ENCODE results near the gene KLHL29. TPM values are rescaled to one million over a fixed set of nuclear protein-coding genes. Genes with fewer than 3 reads are reported as not detected.

The KLHL29 gene
- total and polyA plus RNA-seq, 4 experiments from 2014 or later: 0.24 to 2.4 (median 1.9) TPM; not detected in 1

- no peaks in the 10 kb centered on the region for H3K27me3 ChIP-seq (ENCODE audit: insufficient read depth, low read length)
- intact Hi-C loops (cut with micrococcal nuclease): no loop called here
- ChIA-PET CTCF (ENCODE audit: partially characterized antibody) (no interaction called here), POLR2A (ENCODE audit: partially characterized antibody) (no interaction called here)
- Mint-ChIP-seq H3K36me3 (no peaks in the 10 kb centered on the region), H3K9me3 (no peaks in the 10 kb centered on the region), H3K4me3 (no peak overlapping the region), H3K4me1 (no peaks in the 10 kb centered on the region), H3K27ac (no peak overlapping the region), H3K27me3 (no peaks in the 10 kb centered on the region)
- no peaks in the 10 kb centered on the region for H3K4me1 ChIP-seq (ENCODE audit: insufficient read depth, low read length)
- no peak overlapping the region for H3K4me3 ChIP-seq (ENCODE audit: low read length in 2 of 2)
- H3K36me3 ChIP-seq (ENCODE audit: insufficient read depth, low read length): no peaks in the 10 kb centered on the region
- no peak for DNase-seq
- H3K27ac ChIP-seq (ENCODE audit: low read depth, low read length): no peak overlapping the region
- H3K9me3 ChIP-seq (ENCODE audit: control insufficient read depth in 1 of 2, low read length in 2 of 2): no peaks in the 10 kb centered on the region
Measured at GRCh38 chr2:23508066-23508390, 123.0 kb downstream of the KLHL29 start.

GRCh38 chr2:23509103-23509502 lies 124.1 kb downstream of the KLHL29 start:
- no peaks in the 10 kb centered on the region for H3K27me3 Mint-ChIP-seq
- POLR2A ChIA-PET (ENCODE audit: partially characterized antibody): no interaction called here
- peak overlapping the region in 1 of 7 donors; percentile 8 for H3K27ac Mint-ChIP-seq
- H3K4me1 Mint-ChIP-seq: no peaks in the 10 kb centered on the region
- Histone ChIP-seq H3K9me3 (ENCODE audit: control insufficient read depth in 1 of 2, low read length in 2 of 2) (no peaks in the 10 kb centered on the region), H3K27me3 (ENCODE audit: insufficient read depth, low read length) (no peaks in the 10 kb centered on the region), H3K4me1 (ENCODE audit: insufficient read depth, low read length) (no peaks in the 10 kb centered on the region), H3K36me3 (ENCODE audit: insufficient read depth, low read length) (no peaks in the 10 kb centered on the region), H3K27ac (ENCODE audit: low read depth, low read length) (no peak overlapping the region), H3K4me3 (ENCODE audit: low read length in 2 of 2) (no peak overlapping the region)
- intact Hi-C loops (cut with micrococcal nuclease): no loop called here
- no peaks in the 10 kb centered on the region for H3K9me3 Mint-ChIP-seq
- CTCF ChIA-PET (ENCODE audit: partially characterized antibody): interaction anchor here (0.6 kb wide), 1 partner anchor 202 kb away, joined by 4 read pairs; no protein-coding TSS in a partner anchor
- no peak overlapping the region for H3K4me3 Mint-ChIP-seq
- DNase-seq: no peak
- H3K36me3 Mint-ChIP-seq: no peaks in the 10 kb centered on the region

- Histone ChIP-seq H3K27ac (ENCODE audit: low read depth, low read length) (no peak overlapping the region), H3K4me3 (ENCODE audit: low read length in 2 of 2) (no peak overlapping the region), H3K4me1 (ENCODE audit: insufficient read depth, low read length) (no peaks in the 10 kb centered on the region), H3K36me3 (ENCODE audit: insufficient read depth, low read length) (no peaks in the 10 kb centered on the region), H3K27me3 (ENCODE audit: insufficient read depth, low read length) (no peaks in the 10 kb centered on the region), H3K9me3 (ENCODE audit: control insufficient read depth in 1 of 2, low read length in 2 of 2) (no peaks in the 10 kb centered on the region)
- ChIA-PET POLR2A (ENCODE audit: partially characterized antibody) (no interaction called here), CTCF (ENCODE audit: partially characterized antibody) (no interaction called here)
- Mint-ChIP-seq H3K4me1 (no peaks in the 10 kb centered on the region), H3K27me3 (peaks cover under 1% of the 10 kb centered on the region in 2 donors), H3K9me3 (no peaks in the 10 kb centered on the region), H3K4me3 (no peak overlapping the region), H3K36me3 (no peaks in the 10 kb centered on the region), H3K27ac (no peak overlapping the region)
- intact Hi-C loops (cut with micrococcal nuclease): no loop called here
- DNase-seq: no peak
Measured at GRCh38 chr2:23509596-23510292, 124.8 kb downstream of the KLHL29 start.

- Histone ChIP-seq H3K4me1 (ENCODE audit: insufficient read depth, low read length) (no peaks in the 10 kb centered on the region), H3K9me3 (ENCODE audit: control insufficient read depth in 1 of 2, low read length in 2 of 2) (no peaks in the 10 kb centered on the region), H3K27me3 (ENCODE audit: insufficient read depth, low read length) (no peaks in the 10 kb centered on the region), H3K27ac (ENCODE audit: low read depth, low read length) (no peak overlapping the region), H3K4me3 (ENCODE audit: low read length in 2 of 2) (no peak overlapping the region), H3K36me3 (ENCODE audit: insufficient read depth, low read length) (no peaks in the 10 kb centered on the region)
- no peaks in the 10 kb centered on the region for H3K36me3 Mint-ChIP-seq
- intact Hi-C loops (cut with micrococcal nuclease): no loop called here
- no peaks in the 10 kb centered on the region for H3K9me3 Mint-ChIP-seq
- H3K4me1 Mint-ChIP-seq: no peaks in the 10 kb centered on the region
- peaks cover 1 to 2% of the 10 kb centered on the region in 2 donors for H3K27me3 Mint-ChIP-seq
- no peak for DNase-seq
- no peak overlapping the region for H3K4me3 Mint-ChIP-seq
- ChIA-PET POLR2A (ENCODE audit: partially characterized antibody) (no interaction called here), CTCF (ENCODE audit: partially characterized antibody) (interaction anchor here (1.2 kb wide), 1 partner anchor 17 kb away, joined by 3 read pairs; no protein-coding TSS in a partner anchor)
- no peak overlapping the region for H3K27ac Mint-ChIP-seq
Measured at GRCh38 chr2:23510471-23510870, 125.5 kb downstream of the KLHL29 start.

- H3K36me3 ChIP-seq (ENCODE audit: insufficient read depth, low read length): no peaks in the 10 kb centered on the region
- H3K27ac ChIP-seq (ENCODE audit: low read depth, low read length): no peak overlapping the region
- H3K4me1 Mint-ChIP-seq: no peaks in the 10 kb centered on the region
- no peaks in the 10 kb centered on the region for H3K9me3 ChIP-seq (ENCODE audit: control insufficient read depth in 1 of 2, low read length in 2 of 2)
- peaks cover 1 to 4% of the 10 kb centered on the region in 2 donors for H3K27me3 Mint-ChIP-seq
- H3K36me3 Mint-ChIP-seq: no peaks in the 10 kb centered on the region
- H3K4me1 ChIP-seq (ENCODE audit: insufficient read depth, low read length): no peaks in the 10 kb centered on the region
- intact Hi-C loops (cut with micrococcal nuclease): no loop called here
- CTCF ChIA-PET (ENCODE audit: partially characterized antibody): no interaction called here
- POLR2A ChIA-PET (ENCODE audit: partially characterized antibody): interaction anchor here (0.6 kb wide), 1 partner anchor 35 kb away, joined by 3 read pairs; no protein-coding TSS in a partner anchor
- no peak for DNase-seq
- H3K4me3 Mint-ChIP-seq: no peak overlapping the region
- no peaks in the 10 kb centered on the region for H3K9me3 Mint-ChIP-seq
- H3K27me3 ChIP-seq (ENCODE audit: insufficient read depth, low read length): no peaks in the 10 kb centered on the region
- no peak overlapping the region for H3K27ac Mint-ChIP-seq
- H3K4me3 ChIP-seq (ENCODE audit: low read length in 2 of 2): no peak overlapping the region
Measured at GRCh38 chr2:23512778-23513177, 127.8 kb downstream of the KLHL29 start.

GRCh38 chr2:23513245-23513871 lies 128.4 kb downstream of the KLHL29 start:
- ChIA-PET CTCF (ENCODE audit: partially characterized antibody) (no interaction called here), POLR2A (ENCODE audit: partially characterized antibody) (no interaction called here)
- Mint-ChIP-seq H3K27ac (no peak overlapping the region), H3K4me3 (no peak overlapping the region), H3K9me3 (no peaks in the 10 kb centered on the region), H3K36me3 (no peaks in the 10 kb centered on the region), H3K27me3 (peaks cover 1 to 4% of the 10 kb centered on the region in 2 donors), H3K4me1 (no peaks in the 10 kb centered on the region)
- no peaks in the 10 kb centered on the region for H3K9me3 ChIP-seq (ENCODE audit: control insufficient read depth in 1 of 2, low read length in 2 of 2)
- no peaks in the 10 kb centered on the region for H3K36me3 ChIP-seq (ENCODE audit: insufficient read depth, low read length)
- no peaks in the 10 kb centered on the region for H3K4me1 ChIP-seq (ENCODE audit: insufficient read depth, low read length)
- no peaks in the 10 kb centered on the region for H3K27me3 ChIP-seq (ENCODE audit: insufficient read depth, low read length)
- no peak overlapping the region for H3K4me3 ChIP-seq (ENCODE audit: low read length in 2 of 2)
- intact Hi-C loops (cut with micrococcal nuclease): no loop called here
- H3K27ac ChIP-seq (ENCODE audit: low read depth, low read length): no peak overlapping the region
- DNase-seq: no peak

GRCh38 chr2:23513872-23514793 lies 129.2 kb downstream of the KLHL29 start:
- intact Hi-C loops (cut with micrococcal nuclease): loop anchor here (2.0 kb wide), 1 partner anchor 19 kb away; no protein-coding TSS in a partner anchor
- CTCF ChIA-PET (ENCODE audit: partially characterized antibody): no interaction called here
- no peak overlapping the region for H3K27ac Mint-ChIP-seq

More at GRCh38 chr2:23513872-23514793, 129.2 kb downstream of the KLHL29 start:
- H3K4me1 Mint-ChIP-seq: no peaks in the 10 kb centered on the region
- Histone ChIP-seq H3K36me3 (ENCODE audit: insufficient read depth, low read length) (no peaks in the 10 kb centered on the region), H3K27ac (ENCODE audit: low read depth, low read length) (no peak overlapping the region), H3K27me3 (ENCODE audit: insufficient read depth, low read length) (no peaks in the 10 kb centered on the region), H3K4me1 (ENCODE audit: insufficient read depth, low read length) (no peaks in the 10 kb centered on the region), H3K4me3 (ENCODE audit: low read length in 2 of 2) (no peak overlapping the region), H3K9me3 (ENCODE audit: control insufficient read depth in 1 of 2, low read length in 2 of 2) (no peaks in the 10 kb centered on the region)
- POLR2A ChIA-PET (ENCODE audit: partially characterized antibody): no interaction called here
- peaks cover 3 to 4% of the 10 kb centered on the region in 2 donors for H3K27me3 Mint-ChIP-seq
- DNase-seq: no peak
- H3K36me3 Mint-ChIP-seq: no peaks in the 10 kb centered on the region
- no peaks in the 10 kb centered on the region for H3K9me3 Mint-ChIP-seq
- no peak overlapping the region for H3K4me3 Mint-ChIP-seq

Data from CD4-positive, alpha-beta memory T cell (primary cell).